ENCODE data around the gene PPP1R15B.

DNA sequence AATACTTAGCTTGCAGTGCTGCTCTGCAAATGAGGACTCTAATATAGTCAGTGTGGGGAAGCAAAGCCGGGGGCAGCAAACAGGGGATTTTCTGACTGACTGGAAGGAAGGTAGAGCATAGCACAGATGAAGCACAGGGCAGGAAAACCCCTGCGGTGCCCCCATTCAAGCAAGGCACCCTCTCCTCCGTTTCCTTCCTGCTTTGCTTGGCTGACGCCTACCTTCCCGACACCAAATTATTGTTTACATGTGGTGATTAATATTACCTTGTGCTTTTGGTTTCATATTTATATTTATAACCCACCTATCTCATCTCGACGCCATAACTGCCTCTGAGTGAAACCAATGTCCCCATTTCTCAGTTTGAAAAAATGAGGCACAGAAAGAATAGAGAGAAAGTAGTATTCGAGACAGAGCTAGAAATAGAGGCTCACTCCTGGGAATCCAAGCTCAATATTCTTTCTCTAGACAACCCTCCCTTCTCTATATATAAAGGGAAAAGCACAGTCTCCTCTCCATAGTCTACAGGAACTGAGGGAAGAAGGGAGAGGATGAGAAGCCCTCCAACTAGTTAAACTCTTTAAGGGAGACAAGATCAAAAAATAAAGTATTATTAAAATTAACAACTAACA, 41.6 kb upstream of the PPP1R15B start:
- TF ChIP-seq, protein P1, sequence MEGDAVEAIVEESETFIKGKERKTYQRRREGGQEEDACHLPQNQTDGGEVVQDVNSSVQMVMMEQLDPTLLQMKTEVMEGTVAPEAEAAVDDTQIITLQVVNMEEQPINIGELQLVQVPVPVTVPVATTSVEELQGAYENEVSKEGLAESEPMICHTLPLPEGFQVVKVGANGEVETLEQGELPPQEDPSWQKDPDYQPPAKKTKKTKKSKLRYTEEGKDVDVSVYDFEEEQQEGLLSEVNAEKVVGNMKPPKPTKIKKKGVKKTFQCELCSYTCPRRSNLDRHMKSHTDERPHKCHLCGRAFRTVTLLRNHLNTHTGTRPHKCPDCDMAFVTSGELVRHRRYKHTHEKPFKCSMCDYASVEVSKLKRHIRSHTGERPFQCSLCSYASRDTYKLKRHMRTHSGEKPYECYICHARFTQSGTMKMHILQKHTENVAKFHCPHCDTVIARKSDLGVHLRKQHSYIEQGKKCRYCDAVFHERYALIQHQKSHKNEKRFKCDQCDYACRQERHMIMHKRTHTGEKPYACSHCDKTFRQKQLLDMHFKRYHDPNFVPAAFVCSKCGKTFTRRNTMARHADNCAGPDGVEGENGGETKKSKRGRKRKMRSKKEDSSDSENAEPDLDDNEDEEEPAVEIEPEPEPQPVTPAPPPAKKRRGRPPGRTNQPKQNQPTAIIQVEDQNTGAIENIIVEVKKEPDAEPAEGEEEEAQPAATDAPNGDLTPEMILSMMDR (IDR thresholded peaks at IDR 0.05; ENCODE audit: insufficient read depth, low read length): no peak
- TF ChIP-seq POLR2AphosphoS5 (IDR thresholded peaks at IDR 0.05; ENCODE audit: low read depth) (no peak), GABPA (IDR thresholded peaks at IDR 0.05; ENCODE audit: low read depth) (no peak)
- TF ChIP-seq, protein P2, sequence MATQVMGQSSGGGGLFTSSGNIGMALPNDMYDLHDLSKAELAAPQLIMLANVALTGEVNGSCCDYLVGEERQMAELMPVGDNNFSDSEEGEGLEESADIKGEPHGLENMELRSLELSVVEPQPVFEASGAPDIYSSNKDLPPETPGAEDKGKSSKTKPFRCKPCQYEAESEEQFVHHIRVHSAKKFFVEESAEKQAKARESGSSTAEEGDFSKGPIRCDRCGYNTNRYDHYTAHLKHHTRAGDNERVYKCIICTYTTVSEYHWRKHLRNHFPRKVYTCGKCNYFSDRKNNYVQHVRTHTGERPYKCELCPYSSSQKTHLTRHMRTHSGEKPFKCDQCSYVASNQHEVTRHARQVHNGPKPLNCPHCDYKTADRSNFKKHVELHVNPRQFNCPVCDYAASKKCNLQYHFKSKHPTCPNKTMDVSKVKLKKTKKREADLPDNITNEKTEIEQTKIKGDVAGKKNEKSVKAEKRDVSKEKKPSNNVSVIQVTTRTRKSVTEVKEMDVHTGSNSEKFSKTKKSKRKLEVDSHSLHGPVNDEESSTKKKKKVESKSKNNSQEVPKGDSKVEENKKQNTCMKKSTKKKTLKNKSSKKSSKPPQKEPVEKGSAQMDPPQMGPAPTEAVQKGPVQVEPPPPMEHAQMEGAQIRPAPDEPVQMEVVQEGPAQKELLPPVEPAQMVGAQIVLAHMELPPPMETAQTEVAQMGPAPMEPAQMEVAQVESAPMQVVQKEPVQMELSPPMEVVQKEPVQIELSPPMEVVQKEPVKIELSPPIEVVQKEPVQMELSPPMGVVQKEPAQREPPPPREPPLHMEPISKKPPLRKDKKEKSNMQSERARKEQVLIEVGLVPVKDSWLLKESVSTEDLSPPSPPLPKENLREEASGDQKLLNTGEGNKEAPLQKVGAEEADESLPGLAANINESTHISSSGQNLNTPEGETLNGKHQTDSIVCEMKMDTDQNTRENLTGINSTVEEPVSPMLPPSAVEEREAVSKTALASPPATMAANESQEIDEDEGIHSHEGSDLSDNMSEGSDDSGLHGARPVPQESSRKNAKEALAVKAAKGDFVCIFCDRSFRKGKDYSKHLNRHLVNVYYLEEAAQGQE (IDR thresholded peaks at IDR 0.05; ENCODE audit: insufficient replicate concordance, low read depth): no peak
